Body of pancreas (tissue), 4 donors: ENCODE measurements around the gene ELK4. TPM values are rescaled to one million over a fixed set of nuclear protein-coding genes. Genes with fewer than 3 reads are reported as not detected.
A peak's percentile ranks its signal among the peaks of the same experiment; 100 is the strongest.

Experiments used
- ATAC-seq: fragments of 150-250 bp; one replicate; pipeline ENCODE4 v1.9.1; 2016
- DNase-seq, 4 donors: peaks; one replicate each; pipeline ENCODE4 v3.0.0-alpha.2; 2019
- H3K27ac ChIP-seq, 4 donors: fragments of 200-600 bp; sonication (generic); 1 replicate in 3 of 4; 2 replicates in 1 of 4; pipeline versions ENCODE4 v1.5.1 to v1.6.1; 2016 to 2019; ENCODE audit warnings: mild to moderate bottlenecking in 1 of 4, mixed read lengths in 1 of 4, moderate library complexity in 1 of 4
- H3K27me3 ChIP-seq, 2 donors: fragments of 200-600 bp; sonication (generic); one replicate each; pipeline ENCODE4 v1.6.0; 2016; ENCODE audit warnings: mild to moderate bottlenecking in 1 of 2
- H3K36me3 ChIP-seq, 2 donors: fragments of 200-600 bp; sonication (generic); replicated peaks in 1 of 2; 2 replicates each; pipeline ENCODE4 v1.5.1; 2016; ENCODE audit warnings: low read depth in 2 of 2; ENCODE audit not compliant: insufficient read depth in 1 of 2
- H3K4me1 ChIP-seq: fragments of 200-600 bp; sonication (generic); one replicate; pipeline ENCODE4 v1.6.0; 2016
- H3K4me3 ChIP-seq, 2 donors: fragments of 200-600 bp; sonication (generic); 1 replicate in 1 of 2; 2 replicates in 1 of 2; pipeline ENCODE4 v1.5.1; 2016 to 2019
- H3K9me3 ChIP-seq, 3 donors: fragments of 200-600 bp; sonication (generic); 1 replicate in 2 of 3; 2 replicates in 1 of 3; pipeline ENCODE4 v1.5.1; 2016
- CTCF ChIP-seq, 7 experiments: fragments of 450-650 bp in 4 of 7; fragments of 200-600 bp in 3 of 7; sonication (generic) in 3 of 7; IDR thresholded peaks; one replicate each; pipeline ENCODE4 v1.5.1; 2016 to 2019; ENCODE audit warnings: antibody characterized with exemption in 7 of 7
- POLR2A ChIP-seq, 3 donors: fragments of 450-650 bp; IDR thresholded peaks; one replicate each; pipeline ENCODE4 v1.6.1; 2016; ENCODE audit warnings: antibody characterized with exemption in 3 of 3, mild to moderate bottlenecking in 2 of 3
- WGBS, 2 donors: methylation state at CpG; one replicate each; pipeline ENCODE4 v1.1.5; 2017; 5-methylcytosine and 5-hydroxymethylcytosine counted together
- intact Hi-C: fragments of 100-400 bp; cut with DNase I; formaldehyde crosslinking; loops from one replicate; pipeline ENCODE4 v1.15.1; 2023
- total RNA-seq, 2 donors: library from RNA; depleted of rRNA; stranded (reverse); fragments of >200 nt; gene quantifications; one replicate each; pipeline ENCODE4 v1.1.0, GENCODE V29; 2016

The ELK4 gene
- total RNA-seq, 2 donors from 2014 or later: 16.6 to 17.8 TPM

GRCh38 chr1:205599669-205600042 is 32.2 kb downstream of the ELK4 start:
- 85 to 91% methylated on average over 5 of the region's 5 CpGs for WGBS, 2 donors
- no peaks in the 10 kb centered on the region for H3K27me3 ChIP-seq
- H3K9me3 ChIP-seq: no peaks in the 10 kb centered on the region
- H3K4me3 ChIP-seq: no peak overlapping the region
- no peak for DNase-seq
- no peaks in the 10 kb centered on the region for H3K36me3 ChIP-seq
- peak overlapping the region in 2 of 4 donors; percentile 5 to 21 for H3K27ac ChIP-seq
- H3K4me1 ChIP-seq: peaks cover 27% of the 10 kb centered on the region
- intact Hi-C loops: loop anchor here (10.0 kb wide), 1 partner anchor 115 kb away; no protein-coding TSS in a partner anchor
- ATAC-seq: no peak
- no peak for TF ChIP-seq CTCF (IDR thresholded peaks at IDR 0.05)
- TF ChIP-seq POLR2A (IDR thresholded peaks at IDR 0.05): no peak

GRCh38 chr1:205598841-205599668 is 32.8 kb downstream of the ELK4 start:
- H3K9me3 ChIP-seq: no peaks in the 10 kb centered on the region
- peak in 3 of 4 donors; percentile 44 to 61 (median 57) for DNase-seq
- no peak overlapping the region for H3K4me3 ChIP-seq
- peaks cover 27% of the 10 kb centered on the region for H3K4me1 ChIP-seq
- TF ChIP-seq CTCF (IDR thresholded peaks at IDR 0.05) (no peak), POLR2A (IDR thresholded peaks at IDR 0.05) (no peak)
- WGBS, 2 donors: 63 to 68% methylated on average over 18 of the region's 18 CpGs
- ATAC-seq: no peak
- peak overlapping the region in 2 of 4 donors; percentile 21 to 37 for H3K27ac ChIP-seq
- H3K36me3 ChIP-seq: no peaks in the 10 kb centered on the region
- intact Hi-C loops: loop anchor here (10.0 kb wide), 1 partner anchor 116 kb away; no protein-coding TSS in a partner anchor
- no peaks in the 10 kb centered on the region for H3K27me3 ChIP-seq

- ATAC-seq: no peak
- no peak for TF ChIP-seq CTCF (IDR thresholded peaks at IDR 0.05)
- TF ChIP-seq POLR2A (IDR thresholded peaks at IDR 0.05): no peak
- no peak overlapping the region for H3K4me3 ChIP-seq
- intact Hi-C loops: loop anchor here (10.0 kb wide), 1 partner anchor 117 kb away; no protein-coding TSS in a partner anchor
- no peak for DNase-seq
- no peak overlapping the region for H3K27ac ChIP-seq
- H3K36me3 ChIP-seq: no peaks in the 10 kb centered on the region
- peaks cover 29% of the 10 kb centered on the region for H3K4me1 ChIP-seq
- 71 to 75% methylated on average over 8 of the region's 8 CpGs for WGBS, 2 donors
- H3K9me3 ChIP-seq: no peaks in the 10 kb centered on the region
- no peaks in the 10 kb centered on the region for H3K27me3 ChIP-seq
Measured at GRCh38 chr1:205597691-205598314, 34.0 kb downstream of the ELK4 start.

GRCh38 chr1:205596876-205597275 is 34.9 kb downstream of the ELK4 start:
- WGBS, 2 donors: 94 to 95% methylated on average over 3 of the region's 3 CpGs
- intact Hi-C loops: loop anchor here (10.0 kb wide), 1 partner anchor 118 kb away; no protein-coding TSS in a partner anchor
- Histone ChIP-seq H3K27me3 (no peaks in the 10 kb centered on the region), H3K27ac (no peak overlapping the region), H3K4me1 (peaks cover 30% of the 10 kb centered on the region), H3K9me3 (no peaks in the 10 kb centered on the region), H3K4me3 (no peak overlapping the region), H3K36me3 (no peaks in the 10 kb centered on the region)
- no peak for DNase-seq
- no peak for ATAC-seq
- TF ChIP-seq CTCF (IDR thresholded peaks at IDR 0.05): no peak
- TF ChIP-seq POLR2A (IDR thresholded peaks at IDR 0.05): no peak
